ENCODE data around the gene PADI3.

Gene PADI3

DNA sequence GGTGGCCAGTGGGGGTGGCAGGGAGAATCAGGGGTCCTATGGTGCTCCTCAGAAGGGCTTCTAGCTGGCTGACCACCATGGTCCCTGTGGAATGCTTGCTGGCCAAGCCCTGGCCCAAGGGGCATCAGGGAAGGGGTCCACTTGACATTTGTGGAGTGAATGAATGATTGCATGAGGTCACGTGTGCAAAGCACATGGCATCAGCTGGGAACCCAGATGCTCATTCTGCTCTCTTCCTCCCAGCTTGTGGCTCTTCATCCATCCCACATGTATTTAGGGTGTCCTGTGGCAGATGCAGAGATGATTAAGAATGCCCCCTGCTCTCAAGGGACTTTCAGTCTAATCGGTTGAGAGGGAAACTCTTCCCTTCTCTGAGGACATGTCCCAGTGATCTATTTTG lies 32.0 kb downstream of the PADI3 start:
- H3K4me1 ChIP-seq (ENCODE audit: insufficient read depth, low read length) = no peaks in the 10 kb centered on the region
- no peaks in the 10 kb centered on the region for H3K9me3 ChIP-seq (ENCODE audit: insufficient read depth, low read depth, low read length)
- H3K4me3 ChIP-seq (ENCODE audit: low read length) = no peak overlapping the region
- H3K27ac ChIP-seq (ENCODE audit: low read length) = no peak overlapping the region
- H3K36me3 ChIP-seq (ENCODE audit: insufficient read depth, low read depth, low read length) = no peaks in the 10 kb centered on the region
- H3K9ac ChIP-seq (ENCODE audit: low read depth, low read length) = no peak overlapping the region
- no peaks in the 10 kb centered on the region for H3K27me3 ChIP-seq (ENCODE audit: insufficient read depth, low read length)

GRCh38 chr1:17281775-17282181 lies 32.9 kb downstream of the PADI3 start:
- Histone ChIP-seq H3K4me1 (ENCODE audit: insufficient read depth, low read length) (no peaks in the 10 kb centered on the region), H3K9ac (ENCODE audit: low read depth, low read length) (no peak overlapping the region), H3K9me3 (ENCODE audit: insufficient read depth, low read depth, low read length) (no peaks in the 10 kb centered on the region), H3K27me3 (ENCODE audit: insufficient read depth, low read length) (no peaks in the 10 kb centered on the region), H3K4me3 (ENCODE audit: low read length) (no peak overlapping the region), H3K27ac (ENCODE audit: low read length) (no peak overlapping the region), H3K36me3 (ENCODE audit: insufficient read depth, low read depth, low read length) (no peaks in the 10 kb centered on the region)

DNA sequence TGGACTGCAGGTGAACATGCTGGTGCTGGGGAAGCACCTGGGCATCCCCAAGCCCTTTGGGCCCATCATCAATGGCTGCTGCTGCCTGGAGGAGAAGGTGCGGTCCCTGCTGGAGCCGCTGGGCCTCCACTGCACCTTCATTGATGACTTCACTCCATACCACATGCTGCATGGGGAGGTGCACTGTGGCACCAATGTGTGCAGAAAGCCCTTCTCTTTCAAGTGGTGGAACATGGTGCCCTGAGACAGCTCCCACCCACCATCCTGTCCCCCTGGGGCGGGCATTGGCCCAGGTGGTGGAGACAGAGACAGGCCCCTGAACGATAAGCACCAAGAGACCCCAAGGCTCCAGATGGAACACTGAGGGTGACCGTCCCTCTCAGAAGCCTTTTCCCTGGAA lies 33.9 kb downstream of the PADI3 start:
- Histone ChIP-seq H3K36me3 (ENCODE audit: insufficient read depth, low read depth, low read length) (no peaks in the 10 kb centered on the region), H3K9ac (ENCODE audit: low read depth, low read length) (no peak overlapping the region), H3K4me3 (ENCODE audit: low read length) (no peak overlapping the region), H3K9me3 (ENCODE audit: insufficient read depth, low read depth, low read length) (no peaks in the 10 kb centered on the region), H3K4me1 (ENCODE audit: insufficient read depth, low read length) (no peaks in the 10 kb centered on the region), H3K27me3 (ENCODE audit: insufficient read depth, low read length) (no peaks in the 10 kb centered on the region), H3K27ac (ENCODE audit: low read length) (no peak overlapping the region)

DNA sequence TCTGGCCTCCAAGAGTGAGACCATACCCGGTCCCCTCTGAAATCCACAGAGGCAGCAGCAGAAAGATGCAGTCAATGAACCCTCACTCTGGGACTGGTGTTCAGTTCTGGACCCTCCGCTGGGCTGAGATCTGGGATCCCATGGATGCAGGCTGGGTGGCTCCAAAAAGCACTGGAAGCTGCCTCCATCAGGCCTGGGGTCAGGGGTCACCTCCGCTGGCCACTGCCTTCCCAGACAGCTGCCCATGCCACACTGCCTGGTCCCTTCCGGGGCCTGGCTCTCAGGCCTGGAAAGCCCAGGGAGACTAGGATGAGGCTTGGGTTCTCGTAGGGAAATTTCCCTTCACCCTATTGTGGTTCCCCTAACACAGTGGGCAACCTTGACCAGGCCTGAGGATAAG lies 37.7 kb downstream of the PADI3 start:
- Histone ChIP-seq H3K27me3 (ENCODE audit: insufficient read depth, low read length) (no peaks in the 10 kb centered on the region), H3K4me3 (ENCODE audit: low read length) (no peak overlapping the region), H3K4me1 (ENCODE audit: insufficient read depth, low read length) (no peaks in the 10 kb centered on the region), H3K36me3 (ENCODE audit: insufficient read depth, low read depth, low read length) (no peaks in the 10 kb centered on the region), H3K9ac (ENCODE audit: low read depth, low read length) (no peak overlapping the region), H3K27ac (ENCODE audit: low read length) (no peak overlapping the region), H3K9me3 (ENCODE audit: insufficient read depth, low read depth, low read length) (no peaks in the 10 kb centered on the region)

DNA sequence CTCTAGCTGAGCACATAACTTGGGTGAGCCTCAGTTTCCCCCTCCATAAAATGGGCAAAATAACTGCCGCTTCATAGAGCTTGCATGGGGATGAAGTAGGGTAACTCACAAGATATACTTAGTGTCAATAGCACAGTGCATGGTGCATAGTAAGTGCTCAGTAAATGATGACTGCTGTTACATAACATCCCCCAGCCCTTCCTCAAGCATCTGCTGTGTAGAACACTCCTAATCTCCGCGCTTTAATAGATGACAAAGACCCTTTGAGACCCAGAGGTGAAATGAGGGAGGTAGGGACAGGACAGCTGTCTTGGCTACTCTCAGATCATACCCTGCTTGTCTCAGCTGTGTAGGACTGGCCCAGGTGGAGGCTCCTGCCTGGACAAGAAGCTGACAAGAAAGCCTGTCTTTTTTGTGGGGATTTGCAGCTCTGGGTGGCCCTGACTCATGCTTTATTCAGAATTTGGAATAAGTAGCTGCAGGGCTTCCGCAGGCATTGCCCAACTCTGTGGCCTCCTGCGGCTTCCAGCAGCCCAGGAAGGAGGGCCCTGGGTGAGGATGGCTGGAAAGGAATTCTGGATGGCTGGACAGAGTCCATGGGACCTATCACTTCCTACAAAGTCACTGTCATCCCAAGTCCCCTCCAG lies 38.4 kb downstream of the PADI3 start:
- H3K27me3 ChIP-seq (ENCODE audit: insufficient read depth, low read length) = no peaks in the 10 kb centered on the region
- H3K4me1 ChIP-seq (ENCODE audit: insufficient read depth, low read length) = no peaks in the 10 kb centered on the region
- H3K36me3 ChIP-seq (ENCODE audit: insufficient read depth, low read depth, low read length) = no peaks in the 10 kb centered on the region
- no peaks in the 10 kb centered on the region for H3K9me3 ChIP-seq (ENCODE audit: insufficient read depth, low read depth, low read length)
- no peak overlapping the region for H3K4me3 ChIP-seq (ENCODE audit: low read length)
- no peak overlapping the region for H3K9ac ChIP-seq (ENCODE audit: low read depth, low read length)
- no peak overlapping the region for H3K27ac ChIP-seq (ENCODE audit: low read length)

DNA sequence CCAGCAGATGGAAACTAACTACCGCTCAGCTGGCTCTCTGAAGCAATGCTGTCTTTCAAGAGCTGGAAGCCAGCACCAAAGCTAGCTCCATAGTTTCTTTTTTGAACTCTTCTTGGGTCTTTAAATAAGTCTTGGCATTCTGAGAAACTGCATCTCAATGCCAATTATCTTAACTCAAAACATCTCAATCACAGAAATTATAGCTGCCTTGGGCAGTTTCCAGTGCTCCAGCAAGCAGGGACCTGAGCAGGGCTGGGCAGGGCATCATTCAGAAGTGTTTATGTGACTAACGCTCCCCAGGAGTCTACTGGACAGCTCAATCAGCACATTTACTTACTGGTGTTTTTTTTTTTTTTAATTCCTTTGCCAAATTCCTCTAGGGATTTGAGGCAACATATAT lies 40.8 kb downstream of the PADI3 start:
- H3K9me3 ChIP-seq (ENCODE audit: insufficient read depth, low read depth, low read length) = no peaks in the 10 kb centered on the region
- H3K27ac ChIP-seq (ENCODE audit: low read length) = no peak overlapping the region
- H3K9ac ChIP-seq (ENCODE audit: low read depth, low read length) = no peak overlapping the region
- no peaks in the 10 kb centered on the region for H3K27me3 ChIP-seq (ENCODE audit: insufficient read depth, low read length)
- no peak overlapping the region for H3K4me3 ChIP-seq (ENCODE audit: low read length)
- no peaks in the 10 kb centered on the region for H3K36me3 ChIP-seq (ENCODE audit: insufficient read depth, low read depth, low read length)
- no peaks in the 10 kb centered on the region for H3K4me1 ChIP-seq (ENCODE audit: insufficient read depth, low read length)

DNA sequence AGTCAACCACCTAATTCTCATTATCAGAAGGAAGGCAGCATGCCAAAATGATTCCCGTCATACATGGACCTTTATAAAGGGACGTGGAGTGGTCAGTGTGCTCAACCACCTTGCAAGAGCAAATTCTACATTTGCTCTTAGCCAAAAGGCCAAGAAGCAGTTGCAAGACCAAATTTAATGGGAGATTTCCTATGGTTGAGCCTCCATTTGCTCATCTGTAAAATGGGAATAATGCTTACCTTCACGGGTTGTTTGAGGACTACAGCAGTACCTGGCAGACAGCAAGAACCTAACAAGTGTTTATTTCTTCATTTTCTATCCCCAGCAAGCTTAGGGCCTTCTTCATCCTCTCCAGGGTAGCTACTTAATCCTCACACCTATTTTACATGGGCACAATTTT lies 41.7 kb downstream of the PADI3 start:
- Histone ChIP-seq H3K27ac (ENCODE audit: low read length) (no peak overlapping the region), H3K9ac (ENCODE audit: low read depth, low read length) (no peak overlapping the region), H3K4me1 (ENCODE audit: insufficient read depth, low read length) (no peaks in the 10 kb centered on the region), H3K4me3 (ENCODE audit: low read length) (no peak overlapping the region), H3K27me3 (ENCODE audit: insufficient read depth, low read length) (no peaks in the 10 kb centered on the region), H3K36me3 (ENCODE audit: insufficient read depth, low read depth, low read length) (no peaks in the 10 kb centered on the region), H3K9me3 (ENCODE audit: insufficient read depth, low read depth, low read length) (no peaks in the 10 kb centered on the region)

GRCh38 chr1:17292299-17293160 lies 43.6 kb downstream of the PADI3 start:
- H3K27me3 ChIP-seq (ENCODE audit: insufficient read depth, low read length) = no peaks in the 10 kb centered on the region
- no peak overlapping the region for H3K27ac ChIP-seq (ENCODE audit: low read length)
- no peaks in the 10 kb centered on the region for H3K4me1 ChIP-seq (ENCODE audit: insufficient read depth, low read length)
- no peaks in the 10 kb centered on the region for H3K36me3 ChIP-seq (ENCODE audit: insufficient read depth, low read depth, low read length)
- H3K9ac ChIP-seq (ENCODE audit: low read depth, low read length) = no peak overlapping the region
- no peaks in the 10 kb centered on the region for H3K9me3 ChIP-seq (ENCODE audit: insufficient read depth, low read depth, low read length)
- no peak overlapping the region for H3K4me3 ChIP-seq (ENCODE audit: low read length)

DNA sequence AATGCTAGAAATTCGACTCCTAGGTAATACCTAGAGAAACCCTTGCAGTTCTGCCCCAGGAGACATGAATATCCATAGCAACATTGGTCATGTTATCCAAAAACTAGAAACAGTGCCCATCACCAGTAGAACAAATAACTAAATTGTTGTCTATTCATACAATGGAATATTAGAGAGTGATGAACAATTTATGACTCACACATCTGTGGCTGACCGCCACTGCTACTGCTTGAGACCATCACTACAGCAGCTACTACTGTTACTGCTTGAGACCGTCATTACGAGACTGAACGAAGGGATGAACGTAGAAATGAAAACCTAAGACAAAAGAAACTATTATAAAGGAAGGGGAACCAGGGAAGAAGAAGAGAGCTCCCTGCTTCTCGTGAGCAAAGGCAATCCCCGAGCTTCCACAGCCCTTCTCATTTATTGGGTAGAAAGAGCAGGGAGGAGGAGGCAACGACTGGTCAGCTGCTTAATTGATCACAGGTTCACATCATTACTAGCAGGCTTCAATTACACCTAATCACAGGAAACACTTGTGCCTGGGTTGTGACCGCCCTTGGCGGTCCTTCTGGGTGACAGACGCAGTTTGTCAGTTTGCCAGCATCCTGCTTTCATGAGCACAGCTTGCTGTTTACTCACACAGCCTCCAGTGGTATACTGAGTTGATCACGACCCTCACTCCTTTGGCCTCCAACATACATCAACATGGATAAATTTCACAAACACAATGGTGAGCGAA lies 45.0 kb downstream of the PADI3 start:
- H3K4me3 ChIP-seq (ENCODE audit: low read length) = no peak overlapping the region
- H3K9ac ChIP-seq (ENCODE audit: low read depth, low read length) = no peak overlapping the region
- no peak overlapping the region for H3K27ac ChIP-seq (ENCODE audit: low read length)
- H3K9me3 ChIP-seq (ENCODE audit: insufficient read depth, low read depth, low read length) = no peaks in the 10 kb centered on the region
- H3K36me3 ChIP-seq (ENCODE audit: insufficient read depth, low read depth, low read length) = no peaks in the 10 kb centered on the region
- H3K27me3 ChIP-seq (ENCODE audit: insufficient read depth, low read length) = no peaks in the 10 kb centered on the region
- H3K4me1 ChIP-seq (ENCODE audit: insufficient read depth, low read length) = no peaks in the 10 kb centered on the region

DNA sequence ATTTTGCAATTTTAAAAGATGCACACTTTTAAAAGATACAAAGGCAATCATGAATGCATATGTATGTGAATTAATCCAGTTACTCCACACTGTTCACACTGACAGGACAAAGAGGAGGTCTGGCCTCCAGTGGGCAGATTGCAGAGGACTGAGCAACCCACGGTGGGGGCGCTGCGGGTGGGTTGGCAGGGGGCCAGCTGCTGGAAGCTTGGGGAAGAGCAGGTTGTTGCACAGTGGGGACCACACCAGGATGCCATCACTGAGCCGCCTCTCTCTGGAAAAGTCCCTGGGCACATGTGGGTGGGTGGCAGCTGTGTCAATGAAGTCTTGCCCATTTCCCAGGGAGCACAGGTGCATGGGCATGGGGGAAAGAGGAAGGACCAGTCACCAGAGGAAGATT lies 46.4 kb downstream of the PADI3 start:
- Histone ChIP-seq H3K4me3 (ENCODE audit: low read length) (no peak overlapping the region), H3K9me3 (ENCODE audit: insufficient read depth, low read depth, low read length) (no peaks in the 10 kb centered on the region), H3K36me3 (ENCODE audit: insufficient read depth, low read depth, low read length) (no peaks in the 10 kb centered on the region), H3K27me3 (ENCODE audit: insufficient read depth, low read length) (no peaks in the 10 kb centered on the region), H3K4me1 (ENCODE audit: insufficient read depth, low read length) (no peaks in the 10 kb centered on the region), H3K27ac (ENCODE audit: low read length) (no peak overlapping the region), H3K9ac (ENCODE audit: low read depth, low read length) (no peak overlapping the region)

- H3K36me3 ChIP-seq (ENCODE audit: insufficient read depth, low read depth, low read length) = no peaks in the 10 kb centered on the region
- no peak overlapping the region for H3K9ac ChIP-seq (ENCODE audit: low read depth, low read length)
- H3K4me3 ChIP-seq (ENCODE audit: low read length) = no peak overlapping the region
- 0 out of 2 replicates have a peak, but pooled peaks cover 3% of the 10 kb centered on the region for H3K9me3 ChIP-seq (ENCODE audit: insufficient read depth, low read depth, low read length)
- no peaks in the 10 kb centered on the region for H3K27me3 ChIP-seq (ENCODE audit: insufficient read depth, low read length)
- H3K27ac ChIP-seq (ENCODE audit: low read length) = no peak overlapping the region
- H3K4me1 ChIP-seq (ENCODE audit: insufficient read depth, low read length) = no peaks in the 10 kb centered on the region
Measured at GRCh38 chr1:17296086-17296485, 47.2 kb downstream of the PADI3 start.

- peaks cover 19% of the 10 kb centered on the region for H3K9me3 ChIP-seq (ENCODE audit: insufficient read depth, low read depth, low read length)
- H3K36me3 ChIP-seq (ENCODE audit: insufficient read depth, low read depth, low read length) = no peaks in the 10 kb centered on the region
- H3K4me3 ChIP-seq (ENCODE audit: low read length) = no peak overlapping the region
- no peak overlapping the region for H3K9ac ChIP-seq (ENCODE audit: low read depth, low read length)
- H3K27ac ChIP-seq (ENCODE audit: low read length) = no peak overlapping the region
- no peaks in the 10 kb centered on the region for H3K27me3 ChIP-seq (ENCODE audit: insufficient read depth, low read length)
- no peaks in the 10 kb centered on the region for H3K4me1 ChIP-seq (ENCODE audit: insufficient read depth, low read length)
Measured at GRCh38 chr1:17297991-17298390, 49.1 kb downstream of the PADI3 start.

Data from iPS-20b (cell line).